ENCODE measurements around the gene C6orf136. TPM values are rescaled to one million over a fixed set of nuclear protein-coding genes. Genes with fewer than 3 reads are reported as not detected.

The C6orf136 gene
- total RNA-seq, 1 experiment from 2014 or later = 25.0 TPM

- Histone ChIP-seq H3K9me3 (ENCODE audit: low read depth, low read length, poor library complexity, severe bottlenecking) (no peaks in the 10 kb centered on the region), H3K36me3 (ENCODE audit: insufficient read depth, low read length, poor library complexity, severe bottlenecking) (peaks cover 54% of the 10 kb centered on the region), H3K4me1 (ENCODE audit: insufficient read depth, low read length, poor library complexity, severe bottlenecking) (no peaks in the 10 kb centered on the region), H3K27ac (ENCODE audit: low read depth, low read length, poor library complexity, severe bottlenecking) (peak within 1 kb of the TSS; percentile 90), H3K27me3 (replicated peaks; ENCODE audit: insufficient read depth, low read depth, low read length, poor library complexity) (no peaks in the 10 kb centered on the region), H3K4me3 (ENCODE audit: low read depth, low read length, poor library complexity, severe bottlenecking) (peak within 1 kb of the TSS; percentile 82)
- CTCF ChIA-PET = no interaction called here
- no TSS peak for BruUV-seq (replicated peaks)
- POLR2A ChIA-PET (ENCODE audit: low non-redundant PET) = no interaction called here
- peak; percentile 53 for TF ChIP-seq CTCF (conservative IDR thresholded peaks at IDR 0.05; ENCODE audit: low read depth, low read length)
- TF ChIP-seq EZH2 (IDR thresholded peaks at IDR 0.05; ENCODE audit: borderline replicate concordance, low read depth, low read length, poor library complexity, severe bottlenecking) = no peak
- peak; percentile 92 for DNase-seq (ENCODE audit: low spot score)
- intact Hi-C loops (cut with micrococcal nuclease; ENCODE audit: unreplicated experiment) = no loop called here
Measured at GRCh38 chr6:30626484-30627366, 20.2 kb upstream of the C6orf136 start, which contains the start of gene ATAT1. Gene ATAT1, plus strand, starts transcription at chr6:30626874.

- ChIA-PET POLR2A (ENCODE audit: low non-redundant PET) (no interaction called here), CTCF (no interaction called here)
- intact Hi-C loops (cut with micrococcal nuclease; ENCODE audit: unreplicated experiment) = no loop called here
- no peaks in the 10 kb centered on the region for H3K4me1 ChIP-seq (ENCODE audit: insufficient read depth, low read length, poor library complexity, severe bottlenecking)
- peaks cover 21% of the 10 kb centered on the region for H3K36me3 ChIP-seq (ENCODE audit: insufficient read depth, low read length, poor library complexity, severe bottlenecking)
- no peaks in the 10 kb centered on the region for H3K27me3 ChIP-seq (replicated peaks; ENCODE audit: insufficient read depth, low read depth, low read length, poor library complexity)
- BruUV-seq (replicated peaks) = no TSS peak
- no peak overlapping the region for H3K27ac ChIP-seq (ENCODE audit: low read depth, low read length, poor library complexity, severe bottlenecking)
- H3K4me3 ChIP-seq (ENCODE audit: low read depth, low read length, poor library complexity, severe bottlenecking) = no peak overlapping the region
- TF ChIP-seq EZH2 (IDR thresholded peaks at IDR 0.05; ENCODE audit: borderline replicate concordance, low read depth, low read length, poor library complexity, severe bottlenecking) (no peak), CTCF (conservative IDR thresholded peaks at IDR 0.05; ENCODE audit: low read depth, low read length) (no peak)
- no peaks in the 10 kb centered on the region for H3K9me3 ChIP-seq (ENCODE audit: low read depth, low read length, poor library complexity, severe bottlenecking)
- DNase-seq (ENCODE audit: low spot score) = no peak
Measured at GRCh38 chr6:30635834-30636233, 11.1 kb upstream of the C6orf136 start.

GRCh38 chr6:30640481-30640880, 6.5 kb upstream of the C6orf136 start:
- peaks cover 24% of the 10 kb centered on the region for H3K36me3 ChIP-seq (ENCODE audit: insufficient read depth, low read length, poor library complexity, severe bottlenecking)
- CTCF ChIA-PET = no interaction called here
- H3K4me1 ChIP-seq (ENCODE audit: insufficient read depth, low read length, poor library complexity, severe bottlenecking) = no peaks in the 10 kb centered on the region
- intact Hi-C loops (cut with micrococcal nuclease; ENCODE audit: unreplicated experiment) = no loop called here
- no peak overlapping the region for H3K4me3 ChIP-seq (ENCODE audit: low read depth, low read length, poor library complexity, severe bottlenecking)
- no peak overlapping the region for H3K27ac ChIP-seq (ENCODE audit: low read depth, low read length, poor library complexity, severe bottlenecking)
- H3K27me3 ChIP-seq (replicated peaks; ENCODE audit: insufficient read depth, low read depth, low read length, poor library complexity) = no peaks in the 10 kb centered on the region
- POLR2A ChIA-PET (ENCODE audit: low non-redundant PET) = no interaction called here
- H3K9me3 ChIP-seq (ENCODE audit: low read depth, low read length, poor library complexity, severe bottlenecking) = no peaks in the 10 kb centered on the region
- DNase-seq (ENCODE audit: low spot score) = no peak
- no TSS peak for BruUV-seq (replicated peaks)
- TF ChIP-seq CTCF (conservative IDR thresholded peaks at IDR 0.05; ENCODE audit: low read depth, low read length) = no peak
- no peak for TF ChIP-seq EZH2 (IDR thresholded peaks at IDR 0.05; ENCODE audit: borderline replicate concordance, low read depth, low read length, poor library complexity, severe bottlenecking)
